Fibroblast of skin of right biceps (primary cell): Measurements from ENCODE around the gene SKA2.
"Not testable (repeated sequence)": the region's sequence is repeated elsewhere in the genome, so short reads cannot be mapped to it uniquely, and the experiment has no call there.

ENCODE experiments used
- DNase-seq: peaks from one replicate; pipeline ENCODE4 v3.0.0-alpha.2; 2013

Gene SKA2

DNA sequence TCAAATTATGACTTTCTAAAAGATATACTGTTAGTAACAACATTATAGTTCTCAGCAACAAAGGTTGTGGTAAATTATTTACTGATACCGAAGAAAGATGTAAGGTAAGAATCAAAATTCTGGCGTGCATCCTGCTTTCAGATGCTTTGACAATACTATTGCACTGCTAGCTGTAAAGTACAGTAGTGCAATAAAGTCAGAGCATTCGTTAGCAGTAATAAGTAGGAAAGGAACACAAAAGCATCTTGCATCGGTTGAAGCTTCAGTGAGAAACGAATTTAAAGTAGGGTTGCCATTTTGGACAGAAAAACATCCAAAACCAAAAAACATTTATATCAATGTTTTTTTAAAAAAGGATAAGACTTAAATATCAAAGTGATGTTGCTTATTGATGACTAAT lies 4.0 kb downstream of the SKA2 start:
- DNase-seq: no peak

DNA sequence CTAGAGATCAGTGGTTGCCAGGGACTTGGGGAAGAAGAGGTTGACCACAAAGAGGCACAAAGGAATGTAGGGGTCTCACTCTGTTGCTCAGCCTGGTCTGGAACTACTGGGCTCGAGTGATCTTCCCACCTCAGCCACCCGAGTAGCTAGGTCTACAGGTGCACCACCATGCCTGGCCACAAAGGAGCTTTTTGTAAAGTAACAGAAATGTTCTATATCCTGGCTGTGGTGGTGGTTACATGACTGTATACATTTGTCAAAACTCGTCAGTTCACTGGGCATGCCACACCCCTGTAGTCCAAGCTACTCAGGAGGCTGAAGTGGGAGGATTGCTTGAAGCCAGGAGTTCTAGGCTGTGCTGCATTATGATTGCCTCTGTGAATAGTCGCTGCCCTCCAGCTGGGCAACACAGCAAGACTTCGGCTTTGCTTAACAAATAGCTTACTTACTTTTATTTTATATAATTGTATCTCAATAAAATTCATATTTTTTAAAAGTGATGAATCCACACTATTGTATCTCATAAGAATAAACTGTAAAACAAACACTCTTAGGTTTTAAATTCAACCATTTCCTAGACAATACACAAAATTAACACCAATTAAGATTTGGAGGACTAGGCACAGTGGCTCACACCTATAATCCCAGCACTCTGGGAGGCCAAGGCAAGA lies 5.0 kb downstream of the SKA2 start:
- no peak for DNase-seq

DNA sequence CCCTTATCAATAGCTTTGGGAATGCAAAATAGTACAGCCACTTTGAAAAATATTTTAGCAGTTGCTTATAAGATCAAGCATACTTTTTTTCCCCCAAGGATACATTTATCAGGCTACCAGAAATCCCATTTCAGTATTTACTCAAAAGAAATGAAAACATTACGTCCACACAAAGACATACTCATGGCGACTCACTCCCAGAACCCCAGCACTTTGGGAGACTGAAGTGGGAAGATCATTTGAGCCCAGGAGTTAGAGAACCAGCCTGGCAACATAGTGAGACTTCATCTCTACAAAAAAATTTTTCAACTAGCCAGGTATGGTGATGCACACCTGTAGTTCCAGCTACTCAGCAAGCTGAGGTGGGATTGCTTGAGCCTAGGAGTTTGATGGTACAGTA lies 5.9 kb downstream of the SKA2 start:
- peak; percentile 79 for DNase-seq

DNA sequence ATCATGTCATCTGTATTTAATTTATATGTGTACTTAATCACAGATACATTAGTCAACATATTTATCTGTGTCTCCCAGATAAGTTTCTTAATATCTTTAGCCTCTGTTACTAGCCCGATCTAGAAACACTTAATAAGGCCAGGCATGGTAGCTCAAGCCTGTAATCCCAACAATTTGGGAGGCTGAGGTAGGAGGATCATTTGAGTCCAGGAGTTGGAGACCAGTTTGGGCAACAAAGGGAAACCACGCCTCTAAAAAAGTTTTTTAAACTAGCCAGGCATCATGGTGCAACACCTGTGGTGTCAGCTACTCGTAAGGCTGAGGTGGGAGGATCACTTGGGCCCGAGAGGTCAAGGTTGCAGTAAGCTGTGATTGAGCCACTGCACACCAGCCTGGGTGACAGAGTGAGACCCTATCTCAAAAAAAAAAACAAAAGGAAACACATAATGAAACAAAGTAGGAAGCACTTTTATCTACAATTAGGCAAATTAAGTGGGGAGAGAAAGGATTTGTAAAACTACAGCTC lies 9.4 kb downstream of the SKA2 start:
- DNase-seq: no peak

DNA sequence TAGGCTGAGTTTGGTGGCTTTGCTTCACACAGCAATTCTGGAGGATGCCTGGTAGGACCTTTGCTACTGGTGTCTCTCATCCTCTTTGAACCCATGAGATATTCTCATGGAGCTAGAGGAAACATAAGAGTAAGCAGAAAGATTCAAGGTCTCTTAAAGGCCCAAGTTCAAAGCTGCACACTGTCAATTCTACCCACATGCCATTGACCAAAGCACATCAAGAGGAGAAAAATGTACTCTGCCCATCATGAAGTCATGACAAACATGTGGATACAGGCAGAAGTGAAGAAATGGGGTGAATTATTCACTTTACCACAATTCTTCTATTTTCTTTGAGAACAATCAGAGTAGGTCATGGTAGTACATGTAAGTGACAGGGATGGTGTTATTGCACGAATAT lies 13.1 kb downstream of the SKA2 start:
- no peak for DNase-seq

DNA sequence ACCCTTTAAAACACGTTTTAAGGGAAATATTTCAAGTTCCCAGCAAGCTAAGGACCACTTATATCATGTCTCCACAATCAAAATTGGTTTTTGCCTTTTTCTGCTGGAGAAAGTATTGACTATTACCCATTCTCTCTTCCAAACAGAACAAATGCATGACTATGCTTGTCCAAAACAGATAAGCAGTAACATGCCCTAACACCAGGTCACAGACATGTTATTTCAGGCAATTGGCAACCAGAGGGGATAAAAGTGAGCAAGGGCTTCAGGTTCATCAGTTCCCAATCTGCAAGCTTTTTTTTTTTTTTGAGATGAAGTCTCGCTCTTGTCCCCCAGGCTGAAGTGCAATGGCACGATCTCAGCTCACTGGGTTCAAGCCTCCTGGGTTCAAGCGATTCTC lies 15.0 kb downstream of the SKA2 start:
- no peak for DNase-seq

DNA sequence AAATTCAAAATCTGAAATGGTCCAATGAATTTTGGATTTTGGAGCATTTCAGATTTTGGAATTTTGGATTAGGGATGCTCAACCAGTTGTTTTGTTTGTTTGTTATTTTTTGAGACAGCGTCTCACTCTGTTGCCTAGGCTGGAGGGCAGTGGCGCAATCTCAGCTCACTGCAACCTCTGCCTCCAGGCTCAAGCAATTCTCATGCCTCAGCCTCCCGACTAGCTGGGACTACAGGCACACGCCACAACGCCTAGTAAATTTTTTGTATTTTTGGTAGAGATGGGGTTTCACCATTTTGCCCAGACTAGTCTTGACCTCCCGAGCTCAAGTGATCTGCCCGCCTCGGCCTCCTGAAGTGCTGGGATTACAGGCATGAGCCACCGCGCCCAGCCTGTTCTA lies 16.6 kb downstream of the SKA2 start:
- DNase-seq: not testable (repeated sequence)

DNA sequence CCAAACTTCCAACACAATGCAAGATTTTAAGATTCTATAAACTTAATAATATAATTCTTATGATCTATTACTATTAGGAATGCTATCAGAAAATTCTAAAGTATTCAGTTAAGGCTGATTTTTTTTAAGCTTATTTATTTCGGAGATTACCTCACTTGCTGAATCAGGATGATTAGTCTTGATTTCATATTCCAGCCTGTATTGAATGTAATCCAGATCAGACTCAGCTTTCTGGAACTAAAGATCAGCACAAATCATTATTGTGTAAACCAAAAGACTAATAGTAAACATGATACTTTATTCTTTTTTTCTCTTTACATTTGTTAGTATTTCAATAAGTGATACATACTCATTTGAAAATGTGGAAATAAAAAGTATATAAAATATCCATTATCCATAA lies 23.9 kb downstream of the SKA2 start:
- no peak for DNase-seq

DNA sequence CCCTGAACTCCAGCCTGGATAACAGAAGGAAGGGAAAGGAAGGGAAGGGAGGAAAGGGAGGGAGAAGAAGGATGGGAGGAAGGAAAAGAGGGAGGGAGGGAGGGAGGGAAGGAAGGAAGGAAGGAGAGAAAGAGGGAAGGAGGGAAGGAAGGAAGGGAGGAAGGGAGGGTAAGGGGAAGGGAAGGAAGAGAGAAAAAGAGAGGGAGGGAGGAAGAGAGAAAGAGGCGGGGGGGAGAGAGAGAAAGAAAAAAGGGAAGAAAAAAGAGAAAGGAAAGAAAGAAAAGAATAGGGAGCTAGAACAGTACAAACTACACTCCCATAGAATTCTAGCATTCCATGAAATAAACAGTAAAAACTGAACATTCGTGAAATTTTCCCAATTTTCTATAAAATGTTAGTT lies 25.2 kb downstream of the SKA2 start:
- DNase-seq: no peak

DNA sequence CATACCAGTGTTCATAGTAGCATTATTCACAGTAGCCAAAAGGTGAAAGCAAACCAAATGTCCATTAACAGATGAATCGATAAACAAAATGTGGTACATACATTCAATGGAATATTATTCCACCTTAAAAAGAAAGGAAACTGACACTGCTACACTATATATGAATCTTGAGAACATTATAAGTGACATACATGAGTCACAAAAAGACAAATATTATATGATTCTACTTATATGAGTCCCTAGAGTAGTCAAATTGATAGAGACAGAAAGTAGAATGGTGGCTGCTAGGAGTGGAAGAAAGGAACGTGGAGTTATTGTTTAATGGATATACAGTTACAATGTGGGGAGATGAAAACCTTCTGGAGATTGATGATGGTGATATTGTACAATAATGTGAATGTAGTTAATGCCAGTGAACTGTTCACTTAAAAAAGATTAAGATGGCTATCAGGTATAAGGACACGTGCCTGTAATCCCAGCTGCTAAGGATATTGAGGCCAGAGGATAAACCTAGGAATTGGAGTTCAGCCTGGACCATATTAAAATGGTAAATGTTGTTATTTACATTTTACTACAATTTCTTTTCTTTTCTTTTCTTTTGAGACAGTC lies 28.1 kb downstream of the SKA2 start:
- DNase-seq: no peak

DNA sequence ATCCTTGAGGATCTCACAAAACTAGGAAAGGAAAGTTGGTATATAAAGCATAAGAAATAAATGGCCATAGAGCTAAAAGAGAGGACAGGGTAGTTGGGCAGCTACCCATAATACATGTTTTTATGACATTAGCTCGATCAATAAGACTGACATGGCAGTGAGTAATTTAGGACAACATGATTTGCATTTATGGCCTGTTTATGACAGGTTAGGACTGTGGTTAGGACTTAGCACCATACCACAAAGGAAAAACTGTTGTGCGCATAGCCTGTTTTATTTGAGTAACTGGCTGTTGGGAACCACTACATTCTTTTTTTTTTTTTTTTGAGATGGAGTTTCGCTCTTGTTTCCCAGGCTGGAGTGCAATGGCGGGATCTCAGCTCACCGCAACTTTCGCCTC lies 30.3 kb downstream of the SKA2 start:
- DNase-seq: no peak

DNA sequence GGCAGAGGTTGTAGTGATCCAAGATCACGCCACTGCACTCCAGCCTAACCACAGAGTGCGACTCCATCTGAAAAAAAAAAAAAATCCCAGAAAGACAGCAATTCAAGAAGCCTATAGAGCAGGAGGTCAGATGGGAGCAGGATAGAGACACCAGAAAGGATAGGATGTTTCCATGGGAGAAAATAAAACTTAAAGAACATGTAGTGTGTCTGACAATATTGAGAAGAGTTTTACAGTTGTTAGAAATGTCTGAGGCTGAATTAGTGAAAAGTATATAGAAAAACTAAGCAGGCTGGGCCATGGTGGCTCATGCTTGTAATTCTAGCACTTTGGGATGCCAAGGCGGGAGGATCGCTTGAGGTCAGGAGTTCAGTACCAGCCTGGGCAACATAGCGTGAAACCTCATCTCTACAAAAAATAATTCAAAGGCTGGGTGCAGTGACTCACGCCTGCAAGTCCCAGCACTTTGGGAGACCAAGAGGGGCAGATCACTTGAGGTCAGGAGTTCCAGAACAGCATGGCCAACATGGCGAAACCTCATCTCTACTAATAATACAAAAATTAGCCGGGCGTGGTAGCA lies 33.0 kb downstream of the SKA2 start:
- no peak for DNase-seq

DNA sequence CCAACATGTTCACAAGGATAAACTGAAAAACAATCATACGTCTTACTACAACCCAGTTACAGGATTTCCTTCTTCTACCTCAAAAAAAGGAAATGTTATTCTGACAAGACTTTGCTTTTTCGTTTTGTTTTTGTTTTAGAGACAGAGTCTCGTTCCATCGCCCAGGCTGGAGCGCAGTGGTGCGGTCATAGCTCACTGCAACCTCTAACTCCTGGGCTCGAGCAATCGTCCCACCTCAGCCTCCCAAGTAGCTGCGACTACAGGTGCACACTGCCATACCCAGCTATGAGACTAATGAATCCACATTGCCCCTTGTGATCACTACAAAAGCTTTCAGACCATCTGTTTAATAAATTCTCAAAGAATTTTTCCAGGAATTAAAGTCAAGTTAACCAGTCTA lies 39.5 kb downstream of the SKA2 start:
- no peak for DNase-seq

DNA sequence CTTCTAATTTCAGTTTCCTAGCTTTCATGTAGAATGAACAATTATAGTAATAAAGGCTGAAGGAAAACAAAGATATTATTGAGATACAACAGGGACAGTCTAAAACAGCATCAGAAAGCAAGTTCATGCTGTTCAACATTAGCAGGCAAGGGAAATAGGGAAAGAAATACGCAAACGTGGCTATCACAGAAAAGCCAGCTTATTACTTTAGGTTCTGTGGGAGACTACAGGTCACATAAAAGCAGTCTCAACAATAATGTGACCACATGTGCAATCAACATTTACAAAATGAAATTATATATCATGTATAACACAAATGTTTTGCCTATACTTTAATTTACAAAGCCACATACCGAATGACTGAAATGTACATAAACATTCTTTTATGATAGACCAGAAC lies 43.4 kb downstream of the SKA2 start:
- DNase-seq: no peak

DNA sequence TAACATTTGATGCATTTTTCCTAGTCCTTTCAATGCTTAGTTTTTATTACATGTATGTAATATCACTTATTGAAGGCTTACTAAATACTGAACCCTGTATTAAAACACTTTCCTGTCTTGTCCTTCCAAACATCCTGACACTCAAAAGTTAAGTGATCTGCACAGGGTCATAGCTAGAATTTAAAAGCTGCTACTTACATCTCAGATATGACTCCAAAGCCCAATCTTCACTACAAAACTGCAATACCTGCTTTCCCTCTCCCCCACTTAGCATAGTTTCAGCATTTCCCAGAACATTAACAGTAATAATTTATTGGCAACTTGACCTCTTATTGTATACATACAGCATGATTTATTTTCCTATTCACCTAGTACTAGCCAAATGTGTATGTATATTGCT lies 44.0 kb downstream of the SKA2 start:
- no peak for DNase-seq

DNA sequence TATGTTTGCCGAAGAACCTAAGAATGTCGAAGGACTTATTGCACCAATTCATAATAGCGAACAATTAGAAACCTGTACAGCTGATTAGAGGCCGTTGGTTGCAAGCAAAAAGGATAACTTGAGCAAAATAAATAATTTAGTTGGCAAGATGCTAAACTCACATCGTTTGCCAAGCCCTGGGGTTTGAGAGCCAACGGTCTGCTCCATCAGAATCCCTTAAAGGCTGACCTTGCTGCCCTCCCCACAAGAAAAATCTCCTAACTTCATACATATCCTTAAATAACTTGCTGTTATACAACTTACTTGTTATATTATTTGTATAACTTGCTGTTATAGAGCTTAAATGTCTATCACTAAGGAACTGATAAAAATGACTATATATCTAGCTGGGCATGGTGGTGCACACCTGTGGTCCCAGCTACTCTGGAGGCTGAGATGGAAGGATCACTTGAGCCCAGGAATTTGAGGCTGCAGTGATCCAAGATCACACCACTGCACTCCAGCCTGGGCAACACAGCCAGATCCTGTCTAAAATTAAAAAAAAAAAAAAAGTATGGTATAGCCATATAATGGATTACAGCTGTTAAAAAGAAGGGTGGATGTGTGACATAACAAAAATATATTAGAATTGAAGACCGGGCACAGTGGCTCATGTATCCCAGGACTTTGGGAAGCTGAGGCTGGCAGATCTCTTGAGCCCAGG lies 46.4 kb downstream of the SKA2 start:
- no peak for DNase-seq

DNA sequence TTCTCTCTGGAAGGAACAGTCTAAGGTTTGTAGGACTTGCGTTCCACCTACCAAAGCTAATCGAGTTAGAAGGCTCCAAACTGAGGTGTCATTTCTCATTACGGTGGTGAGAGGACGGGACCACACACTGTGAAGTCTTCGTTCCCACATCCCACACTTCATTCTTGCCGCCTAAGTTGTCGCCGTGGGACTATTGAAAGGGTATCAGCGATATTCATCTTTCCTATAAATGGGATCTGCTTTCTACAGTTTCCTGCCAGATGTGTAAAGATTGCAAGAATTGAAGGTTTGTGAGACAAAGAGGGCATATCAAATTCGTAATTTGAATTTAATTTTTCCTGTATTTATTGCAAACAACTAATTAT lies 47.7 kb downstream of the SKA2 start:
- no peak for DNase-seq

DNA sequence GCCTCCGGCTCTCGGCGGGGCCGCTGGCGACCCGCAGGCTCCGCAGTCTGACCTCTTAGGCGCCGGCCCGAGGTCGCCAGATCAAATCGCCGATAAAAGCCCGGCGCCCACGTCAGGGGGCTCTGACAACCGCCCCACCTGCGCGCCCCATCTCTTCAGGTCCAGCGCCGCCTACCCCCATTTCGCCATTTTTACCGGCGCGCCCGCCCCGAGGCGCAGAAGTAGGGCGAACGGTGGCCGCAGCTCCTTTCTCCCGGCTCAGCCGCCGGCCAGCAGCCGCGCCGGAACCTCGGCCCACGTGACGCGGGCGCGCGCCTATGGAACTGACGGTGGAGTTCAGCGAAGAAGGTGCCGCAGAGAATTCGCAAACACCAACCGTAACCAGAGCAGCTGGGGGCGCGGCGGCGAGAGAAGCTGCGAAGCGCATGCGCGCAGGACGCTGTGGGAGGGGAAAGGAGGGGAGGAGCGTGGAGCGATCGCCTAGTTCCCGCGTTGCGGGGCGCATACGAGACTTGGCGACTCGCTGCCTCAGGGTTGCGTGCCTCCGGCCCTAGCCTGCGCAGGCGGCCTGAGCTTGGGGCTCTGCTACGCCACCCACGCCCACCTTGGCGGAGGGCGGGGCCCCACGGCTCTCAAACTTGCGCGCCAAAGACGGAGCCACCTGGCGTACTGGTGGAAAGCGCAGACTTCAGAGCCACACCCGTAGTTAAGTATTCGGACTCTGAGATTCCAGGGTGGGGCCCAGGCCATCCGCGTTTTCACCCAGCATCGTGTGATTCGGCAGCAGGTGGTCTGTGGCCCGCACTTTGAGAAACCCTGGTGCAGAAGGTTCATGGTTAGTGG lies 48.3 kb downstream of the SKA2 start, which contains the start of gene TRIM37:
TRIM37 (minus strand) TSS at position 418 of the 843 bp plus-strand sequence. CDS start 419 bp downstream, outside the sequence.
- DNase-seq: peak; percentile 98

DNA sequence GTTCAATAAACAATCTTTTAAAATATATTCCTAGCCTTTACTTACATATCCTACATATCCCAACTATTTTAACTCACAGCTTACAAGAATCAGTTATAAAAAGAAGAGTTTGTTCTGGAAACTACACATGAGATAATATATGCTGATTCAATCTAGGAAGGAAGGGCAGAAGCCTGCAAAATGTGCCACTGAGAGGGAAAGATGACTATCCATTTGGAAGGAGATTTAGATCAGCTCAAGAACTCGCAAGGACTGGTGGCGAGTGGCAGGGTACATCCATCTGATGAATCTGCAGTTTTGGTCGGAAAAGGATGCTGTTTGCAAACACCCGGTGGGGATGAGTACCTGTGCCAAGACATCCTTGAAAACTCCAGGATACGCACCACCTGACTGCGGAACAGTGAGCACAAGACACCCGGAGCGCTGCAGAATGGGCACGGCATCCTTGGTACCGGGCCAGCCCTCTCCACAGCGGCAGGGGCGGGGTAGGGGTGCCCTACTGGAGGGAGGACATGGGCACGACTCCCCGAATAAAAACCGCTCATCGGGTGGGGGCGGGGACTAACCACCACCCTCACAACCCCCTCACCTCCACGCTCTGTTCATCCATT lies 49.0 kb downstream of the SKA2 start:
- peak; percentile 15 for DNase-seq

DNA sequence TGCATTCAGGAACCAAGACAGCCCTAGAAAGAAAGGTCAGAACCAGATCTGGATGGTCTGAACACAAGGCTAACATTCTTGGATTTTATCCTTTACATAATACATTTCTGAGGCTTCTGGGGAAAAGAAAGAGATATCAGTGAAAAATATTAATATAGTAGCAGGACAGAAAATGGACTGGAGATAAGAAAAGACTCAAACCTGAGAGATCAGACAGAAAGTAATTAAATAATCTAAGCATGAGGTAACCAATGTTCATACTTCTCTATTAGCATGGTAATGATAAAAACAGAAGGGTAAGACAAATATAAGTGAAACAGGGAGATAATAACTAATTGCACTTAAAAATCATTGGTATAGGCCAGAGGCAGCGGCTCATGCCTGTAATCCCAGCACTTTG lies 53.8 kb downstream of the SKA2 start:
- no peak for DNase-seq

DNA sequence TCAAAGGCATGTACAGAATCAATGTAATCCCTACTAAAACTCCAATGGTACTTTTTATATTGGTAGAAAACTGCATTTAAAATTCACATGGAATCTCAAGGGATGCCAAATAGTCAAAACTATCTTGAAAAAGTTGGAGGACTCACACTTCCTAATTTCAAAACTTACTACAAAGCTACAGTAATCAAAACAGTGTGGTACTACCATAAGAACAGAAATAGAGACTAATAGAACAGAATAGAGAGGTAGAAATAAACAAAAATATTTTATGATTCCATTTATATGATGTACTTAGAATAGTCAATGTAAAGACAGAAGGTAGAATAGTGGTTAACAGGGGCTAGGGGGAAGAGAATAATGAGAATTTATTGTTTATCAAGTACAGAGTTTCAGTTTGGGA lies 57.1 kb downstream of the SKA2 start:
- no peak for DNase-seq

DNA sequence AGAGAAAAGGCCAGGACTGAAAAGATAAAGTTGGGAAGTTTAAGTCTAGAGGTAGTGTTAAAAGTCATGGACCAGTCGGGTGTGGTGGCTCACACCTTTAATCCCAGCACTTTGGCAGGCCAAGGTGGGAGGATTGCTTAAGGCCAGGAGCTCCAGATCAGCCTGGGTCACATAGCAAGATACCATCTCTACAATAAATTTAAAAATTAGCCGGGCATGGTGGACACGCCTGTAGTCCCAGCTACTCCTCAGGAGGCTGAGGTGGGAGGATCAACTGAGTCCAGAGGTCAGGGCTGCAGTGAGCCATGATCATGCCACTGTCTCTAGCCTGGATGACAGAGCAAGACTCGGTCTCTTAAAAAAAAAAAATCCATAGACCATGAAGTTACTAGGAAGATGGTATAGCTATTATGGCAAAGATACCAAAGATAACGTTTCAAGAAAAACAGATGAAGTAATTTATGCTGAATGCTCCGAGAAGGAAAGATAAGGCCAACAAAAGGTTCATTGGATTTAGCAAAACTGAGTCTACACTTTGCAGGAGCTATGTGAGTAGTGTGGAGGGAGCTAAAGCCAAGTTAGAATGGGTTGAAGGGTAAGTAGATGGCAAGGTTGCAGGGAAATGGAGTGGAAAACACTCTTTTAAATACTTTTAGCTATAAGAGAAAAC lies 60.0 kb downstream of the SKA2 start:
- DNase-seq: no peak
